Lower leg skin (tissue), 3 donors: ENCODE data around the gene C1QTNF1.

ENCODE experiments used
- POLR2A ChIP-seq, 2 donors: fragments of 450-650 bp; IDR thresholded peaks; one replicate each; pipeline ENCODE4 v1.6.1; 2016 to 2017; ENCODE audit warnings: antibody characterized with exemption in 2 of 2, mild to moderate bottlenecking in 1 of 2, moderate library complexity in 1 of 2
- TF ChIP-seq, protein P1 (sequence below), 3 donors: fragments of 450-650 bp; IDR thresholded peaks; one replicate each; pipeline ENCODE4 v1.5.1; 2016; ENCODE audit warnings: antibody characterized with exemption in 3 of 3, mild to moderate bottlenecking in 3 of 3, moderate library complexity in 2 of 3

DNA sequence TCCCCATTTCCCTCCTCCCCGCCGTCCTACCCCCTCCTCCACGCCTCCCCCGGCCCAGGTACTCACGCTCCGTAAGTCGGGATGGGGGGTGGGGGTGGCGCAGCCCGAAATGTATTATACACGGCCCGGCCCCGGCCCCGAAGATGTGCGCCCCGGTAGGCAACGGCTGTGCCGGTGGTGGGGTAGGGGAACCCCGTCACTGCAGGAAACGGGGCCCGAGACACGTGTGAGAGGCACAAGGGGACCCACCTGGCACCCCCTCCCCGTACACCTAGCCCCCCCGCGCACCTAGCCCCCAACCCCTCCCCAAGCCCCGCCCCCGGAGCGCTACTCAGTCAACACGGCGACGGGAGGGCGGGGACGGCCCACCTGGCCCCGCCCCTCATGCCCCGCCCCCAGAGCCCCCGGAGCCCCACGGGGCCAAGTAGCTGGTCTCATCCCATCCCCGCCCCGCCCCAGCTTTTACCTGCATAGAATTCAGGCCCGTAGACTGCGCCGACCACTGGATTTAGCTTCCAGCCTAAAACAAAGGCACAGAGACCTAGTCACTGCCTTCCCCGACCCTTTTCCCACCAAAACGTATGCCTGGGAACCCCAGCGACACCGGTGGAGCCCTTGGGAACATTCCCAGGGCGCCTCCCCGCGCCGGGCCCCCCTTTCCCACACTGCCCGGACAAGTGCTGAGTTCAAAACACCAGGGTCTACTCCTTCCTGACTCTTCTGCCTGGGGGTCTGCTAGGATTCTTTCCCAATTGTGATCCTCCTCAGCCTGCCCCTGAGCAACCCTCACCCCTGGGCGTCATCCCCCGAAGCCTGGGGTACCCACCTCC, 73.5 kb downstream of the C1QTNF1 start:
- TF ChIP-seq, protein P1, sequence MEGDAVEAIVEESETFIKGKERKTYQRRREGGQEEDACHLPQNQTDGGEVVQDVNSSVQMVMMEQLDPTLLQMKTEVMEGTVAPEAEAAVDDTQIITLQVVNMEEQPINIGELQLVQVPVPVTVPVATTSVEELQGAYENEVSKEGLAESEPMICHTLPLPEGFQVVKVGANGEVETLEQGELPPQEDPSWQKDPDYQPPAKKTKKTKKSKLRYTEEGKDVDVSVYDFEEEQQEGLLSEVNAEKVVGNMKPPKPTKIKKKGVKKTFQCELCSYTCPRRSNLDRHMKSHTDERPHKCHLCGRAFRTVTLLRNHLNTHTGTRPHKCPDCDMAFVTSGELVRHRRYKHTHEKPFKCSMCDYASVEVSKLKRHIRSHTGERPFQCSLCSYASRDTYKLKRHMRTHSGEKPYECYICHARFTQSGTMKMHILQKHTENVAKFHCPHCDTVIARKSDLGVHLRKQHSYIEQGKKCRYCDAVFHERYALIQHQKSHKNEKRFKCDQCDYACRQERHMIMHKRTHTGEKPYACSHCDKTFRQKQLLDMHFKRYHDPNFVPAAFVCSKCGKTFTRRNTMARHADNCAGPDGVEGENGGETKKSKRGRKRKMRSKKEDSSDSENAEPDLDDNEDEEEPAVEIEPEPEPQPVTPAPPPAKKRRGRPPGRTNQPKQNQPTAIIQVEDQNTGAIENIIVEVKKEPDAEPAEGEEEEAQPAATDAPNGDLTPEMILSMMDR (IDR thresholded peaks at IDR 0.05), result no peak
- TF ChIP-seq POLR2A (IDR thresholded peaks at IDR 0.05), result no peak
